HepG2 (cell line): ENCODE measurements around the gene CPB1.

ENCODE experiments used
- KAT7 ChIP-seq: IDR thresholded peaks from 2 replicates; pipeline ENCODE4 v1.6.1; 2018; ENCODE audit warnings: borderline replicate concordance, missing compliant biosample characterization
- PAWR ChIP-seq: sonication (generic); formaldehyde crosslinking; IDR thresholded peaks from 2 replicates; pipeline ENCODE4 v1.4.0; 2020; ENCODE audit warnings: missing genetic modification reagents, mild to moderate bottlenecking, borderline replicate concordance

- TF ChIP-seq PAWR (CRISPR knock-in tag) = no peak
- no peak for TF ChIP-seq KAT7 (CRISPR knock-in tag)
These were observed 17.8 kb upstream of the CPB1 start for GRCh38 chr3:148809835-148810234.
